ENCODE measurements around the gene CLECL1. TPM values are rescaled to one million over a fixed set of nuclear protein-coding genes. Genes with fewer than 3 reads are reported as not detected.
"Not testable (repeated sequence)": the region's sequence is repeated elsewhere in the genome, so short reads cannot be mapped to it uniquely, and the experiment has no call there.

The CLECL1 gene
- total RNA-seq, 1 experiment from 2014 or later = not detected

DNA sequence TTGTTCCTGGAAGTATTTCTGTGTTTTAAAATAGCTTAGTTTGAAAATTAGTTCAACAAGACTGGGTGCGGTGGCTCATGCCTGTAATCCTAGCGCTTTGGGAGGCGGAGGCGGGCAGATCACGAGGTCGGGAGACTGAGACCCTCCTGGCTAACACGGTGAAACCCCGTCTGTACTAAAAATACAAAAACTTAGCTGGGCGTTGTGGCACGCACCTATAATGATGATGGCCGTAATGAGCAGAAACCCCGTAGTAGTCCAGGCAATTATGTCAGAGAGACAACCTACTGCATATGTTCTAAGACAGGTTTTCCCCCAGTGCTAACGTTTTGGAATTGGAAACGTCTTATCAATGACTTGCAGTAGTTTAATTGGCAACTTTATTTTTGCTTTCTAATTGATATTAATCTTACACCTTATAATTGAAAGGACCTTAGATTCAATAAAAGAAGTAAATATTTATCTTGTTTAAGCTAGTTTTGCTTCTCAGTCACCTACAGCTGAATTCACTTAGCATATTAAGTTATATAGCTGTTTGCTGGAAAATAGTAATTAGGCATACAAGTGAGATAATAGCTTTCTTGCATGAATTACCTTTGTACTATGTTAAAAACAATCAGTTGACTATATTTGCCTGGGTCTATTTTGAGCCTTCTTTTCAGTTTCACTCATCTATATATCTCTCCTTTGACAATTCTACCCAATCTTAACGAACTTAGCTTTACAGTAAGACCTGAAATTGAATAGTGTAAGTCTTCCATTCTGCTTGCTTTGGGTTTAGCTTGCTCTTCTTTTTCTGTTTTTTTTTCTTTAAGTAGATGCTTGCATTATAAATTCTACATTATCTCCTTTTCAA lies 15.6 kb downstream of the CLECL1 start:
- BruUV-seq (replicated peaks) = no TSS peak
- no peak overlapping the region for H3K27ac ChIP-seq (ENCODE audit: low read depth, low read length, poor library complexity, severe bottlenecking)
- POLR2A ChIA-PET (ENCODE audit: low non-redundant PET) = no interaction called here
- H3K9me3 ChIP-seq (ENCODE audit: low read depth, low read length, poor library complexity, severe bottlenecking) = no peaks in the 10 kb centered on the region
- intact Hi-C loops (cut with micrococcal nuclease; ENCODE audit: unreplicated experiment) = no loop called here
- H3K36me3 ChIP-seq (ENCODE audit: insufficient read depth, low read length, poor library complexity, severe bottlenecking) = no peaks in the 10 kb centered on the region
- DNase-seq (ENCODE audit: low spot score) = no peak
- H3K4me3 ChIP-seq (ENCODE audit: low read depth, low read length, poor library complexity, severe bottlenecking) = no peak overlapping the region
- H3K4me1 ChIP-seq (ENCODE audit: insufficient read depth, low read length, poor library complexity, severe bottlenecking) = no peaks in the 10 kb centered on the region
- CTCF ChIA-PET = interaction anchor here (0.8 kb wide), 1 partner anchor 9 kb away, joined by 3 read pairs; no protein-coding TSS in a partner anchor
- peaks cover 11% of the 10 kb centered on the region for H3K27me3 ChIP-seq (replicated peaks; ENCODE audit: insufficient read depth, low read depth, low read length, poor library complexity)
- TF ChIP-seq CTCF (conservative IDR thresholded peaks at IDR 0.05; ENCODE audit: low read depth, low read length) = no peak
- TF ChIP-seq EZH2 (IDR thresholded peaks at IDR 0.05; ENCODE audit: borderline replicate concordance, low read depth, low read length, poor library complexity, severe bottlenecking) = no peak

GRCh38 chr12:9713032-9713558 lies 19.8 kb downstream of the CLECL1 start:
- POLR2A ChIA-PET (ENCODE audit: low non-redundant PET); H3K4me1 ChIP-seq (ENCODE audit: insufficient read depth, low read length, poor library complexity, severe bottlenecking); H3K27me3 ChIP-seq (replicated peaks; ENCODE audit: insufficient read depth, low read depth, low read length, poor library complexity); H3K36me3 ChIP-seq (ENCODE audit: insufficient read depth, low read length, poor library complexity, severe bottlenecking); CTCF ChIA-PET; intact Hi-C loops (cut with micrococcal nuclease; ENCODE audit: unreplicated experiment); DNase-seq (ENCODE audit: low spot score); H3K27ac ChIP-seq (ENCODE audit: low read depth, low read length, poor library complexity, severe bottlenecking); H3K4me3 ChIP-seq (ENCODE audit: low read depth, low read length, poor library complexity, severe bottlenecking); BruUV-seq (replicated peaks); H3K9me3 ChIP-seq (ENCODE audit: low read depth, low read length, poor library complexity, severe bottlenecking): not testable (repeated sequence)

GRCh38 chr12:9711664-9712063 lies 21.2 kb downstream of the CLECL1 start:
- no peak for DNase-seq (ENCODE audit: low spot score)
- Histone ChIP-seq H3K4me1 (ENCODE audit: insufficient read depth, low read length, poor library complexity, severe bottlenecking) (no peaks in the 10 kb centered on the region), H3K27me3 (replicated peaks; ENCODE audit: insufficient read depth, low read depth, low read length, poor library complexity) (no peaks in the 10 kb centered on the region), H3K9me3 (ENCODE audit: low read depth, low read length, poor library complexity, severe bottlenecking) (no peaks in the 10 kb centered on the region), H3K4me3 (ENCODE audit: low read depth, low read length, poor library complexity, severe bottlenecking) (no peak overlapping the region), H3K27ac (ENCODE audit: low read depth, low read length, poor library complexity, severe bottlenecking) (no peak overlapping the region), H3K36me3 (ENCODE audit: insufficient read depth, low read length, poor library complexity, severe bottlenecking) (no peaks in the 10 kb centered on the region)
- ChIA-PET CTCF (interaction anchor here (0.7 kb wide), 1 partner anchor 49 kb away, joined by 3 read pairs; the partner anchor contains the start of gene CD69), POLR2A (ENCODE audit: low non-redundant PET) (no interaction called here)
- intact Hi-C loops (cut with micrococcal nuclease; ENCODE audit: unreplicated experiment) = no loop called here
- no TSS peak for BruUV-seq (replicated peaks)
- TF ChIP-seq CTCF (conservative IDR thresholded peaks at IDR 0.05; ENCODE audit: low read depth, low read length) (no peak), EZH2 (IDR thresholded peaks at IDR 0.05; ENCODE audit: borderline replicate concordance, low read depth, low read length, poor library complexity, severe bottlenecking) (no peak)

All from A673 (cell line).